ENCODE data around the gene CFL1.

The CFL1 gene

DNA sequence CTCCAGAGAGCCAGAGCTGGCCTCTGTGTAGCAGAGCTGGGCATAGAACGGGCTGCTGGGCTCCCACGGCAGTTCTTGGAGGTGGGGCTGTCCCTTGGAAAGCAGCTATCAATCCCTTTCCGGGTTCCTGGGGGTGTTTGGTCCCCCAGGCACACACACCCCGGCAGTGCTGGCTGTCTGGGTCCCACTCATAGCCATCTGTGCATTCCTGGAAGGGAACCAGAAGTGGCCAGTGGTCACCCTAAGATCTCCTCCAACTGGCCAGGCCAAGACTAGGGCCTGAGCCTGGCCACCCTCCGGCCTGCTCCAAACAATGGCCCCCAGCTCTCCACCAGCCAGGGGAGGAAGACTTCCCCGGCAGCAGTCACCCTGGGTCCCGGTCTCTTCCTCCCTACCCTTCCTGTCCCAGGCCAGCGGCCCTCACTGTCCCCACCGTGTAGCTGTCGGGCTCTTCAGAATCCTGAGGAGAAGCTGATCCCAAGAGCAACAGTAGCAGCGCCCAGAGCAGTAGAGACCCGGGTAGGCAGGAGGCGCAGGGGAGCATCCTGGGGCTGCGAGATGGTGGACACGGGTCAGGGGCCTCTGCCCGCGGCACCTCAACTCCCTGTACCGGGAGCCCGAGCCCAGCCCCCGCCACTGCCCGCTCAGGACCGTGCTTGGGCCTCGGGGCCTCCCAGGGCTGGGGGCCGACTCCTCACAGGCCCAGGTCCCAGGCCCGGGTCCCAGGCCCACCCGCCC lies 14.0 kb upstream of the CFL1 start:
- DNase-seq (ENCODE audit: low read depth in 2 of 2) = peak in 1 of 2 donors; percentile 51
- TF ChIP-seq, protein P1, sequence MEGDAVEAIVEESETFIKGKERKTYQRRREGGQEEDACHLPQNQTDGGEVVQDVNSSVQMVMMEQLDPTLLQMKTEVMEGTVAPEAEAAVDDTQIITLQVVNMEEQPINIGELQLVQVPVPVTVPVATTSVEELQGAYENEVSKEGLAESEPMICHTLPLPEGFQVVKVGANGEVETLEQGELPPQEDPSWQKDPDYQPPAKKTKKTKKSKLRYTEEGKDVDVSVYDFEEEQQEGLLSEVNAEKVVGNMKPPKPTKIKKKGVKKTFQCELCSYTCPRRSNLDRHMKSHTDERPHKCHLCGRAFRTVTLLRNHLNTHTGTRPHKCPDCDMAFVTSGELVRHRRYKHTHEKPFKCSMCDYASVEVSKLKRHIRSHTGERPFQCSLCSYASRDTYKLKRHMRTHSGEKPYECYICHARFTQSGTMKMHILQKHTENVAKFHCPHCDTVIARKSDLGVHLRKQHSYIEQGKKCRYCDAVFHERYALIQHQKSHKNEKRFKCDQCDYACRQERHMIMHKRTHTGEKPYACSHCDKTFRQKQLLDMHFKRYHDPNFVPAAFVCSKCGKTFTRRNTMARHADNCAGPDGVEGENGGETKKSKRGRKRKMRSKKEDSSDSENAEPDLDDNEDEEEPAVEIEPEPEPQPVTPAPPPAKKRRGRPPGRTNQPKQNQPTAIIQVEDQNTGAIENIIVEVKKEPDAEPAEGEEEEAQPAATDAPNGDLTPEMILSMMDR (IDR thresholded peaks at IDR 0.05; ENCODE audit: low read depth, low read length) = peak; percentile 34
- peak overlapping the region; percentile 61 to 65 for H3K4me3 ChIP-seq (replicated peaks in 1 of 2; ENCODE audit: low read depth in 2 of 2, low read length in 2 of 2)

DNA sequence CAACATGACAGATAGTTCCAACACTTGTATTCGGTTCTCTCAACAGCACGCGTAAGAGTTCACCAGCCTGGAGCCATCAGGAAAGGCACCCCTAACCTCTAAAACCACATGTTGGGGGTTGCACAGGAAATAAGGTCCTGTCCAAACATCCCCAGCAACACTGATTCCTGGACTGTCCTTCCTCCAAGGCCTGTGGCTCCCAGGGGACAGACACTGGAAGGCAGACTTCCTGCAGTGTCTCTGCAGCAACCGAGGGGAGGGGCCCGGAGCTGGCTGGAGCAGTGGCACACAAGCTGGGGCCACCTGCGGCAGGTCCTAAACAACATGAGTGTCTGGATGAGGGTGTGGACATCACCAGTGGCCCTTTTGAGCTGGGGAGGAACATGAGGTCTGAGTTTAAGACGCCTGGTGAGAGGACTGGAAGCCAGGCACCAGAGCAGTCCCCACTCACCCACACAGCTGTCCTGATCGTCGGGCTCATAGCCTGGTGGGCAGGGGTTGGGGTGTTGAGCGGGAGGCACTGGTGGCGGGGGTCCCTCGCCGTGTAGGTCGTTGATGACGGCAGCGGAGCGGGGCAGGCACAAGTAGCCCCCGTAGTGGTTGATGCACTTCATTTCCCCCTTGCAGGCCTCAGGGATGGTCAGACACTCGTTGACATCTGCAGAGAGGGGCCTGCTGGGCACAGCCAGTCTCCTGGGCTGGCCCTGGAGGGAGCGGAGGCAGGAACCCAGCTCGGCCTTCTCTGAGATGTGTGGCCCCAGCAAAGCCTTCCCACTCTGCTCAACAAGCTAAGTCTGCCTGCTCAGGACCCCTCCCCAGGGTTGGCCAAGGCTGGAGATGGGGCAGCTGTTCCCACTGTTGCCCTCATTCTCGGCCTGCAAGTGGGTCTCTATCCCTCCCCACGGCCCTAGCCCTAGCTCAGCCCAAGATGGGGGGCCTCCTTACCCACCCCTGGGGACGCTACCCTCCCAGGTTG lies 13.0 kb upstream of the CFL1 start:
- TF ChIP-seq, protein P1 (IDR thresholded peaks at IDR 0.05; ENCODE audit: low read depth, low read length) = no peak
- H3K4me3 ChIP-seq (replicated peaks in 1 of 2; ENCODE audit: low read depth in 2 of 2, low read length in 2 of 2) = peak overlapping the region; percentile 61 to 65
- DNase-seq (ENCODE audit: low read depth in 2 of 2) = no peak

DNA sequence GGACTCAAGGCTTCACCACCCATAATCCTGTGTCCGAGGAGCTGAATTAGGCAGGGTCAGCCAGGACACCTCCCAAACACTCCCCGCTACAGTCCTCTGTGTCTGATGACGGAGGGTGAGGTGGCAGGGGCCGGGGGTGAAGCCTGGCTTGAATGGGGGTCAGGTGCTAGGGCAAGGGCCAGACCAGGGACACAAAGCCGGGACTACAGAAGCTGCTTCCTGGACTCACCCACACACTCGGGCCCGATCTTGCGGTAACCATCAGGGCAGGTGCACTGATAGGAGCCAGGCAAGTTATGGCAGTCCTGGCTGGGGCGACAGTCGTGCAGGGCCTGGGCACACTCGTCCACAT lies 12.3 kb upstream of the CFL1 start:
- H3K4me3 ChIP-seq (replicated peaks in 1 of 2; ENCODE audit: low read depth in 2 of 2, low read length in 2 of 2) = peak overlapping the region in 1 of 2 donors; percentile 65
- TF ChIP-seq, protein P1 (IDR thresholded peaks at IDR 0.05; ENCODE audit: low read depth, low read length) = no peak
- no peak for DNase-seq (ENCODE audit: low read depth in 2 of 2)

DNA sequence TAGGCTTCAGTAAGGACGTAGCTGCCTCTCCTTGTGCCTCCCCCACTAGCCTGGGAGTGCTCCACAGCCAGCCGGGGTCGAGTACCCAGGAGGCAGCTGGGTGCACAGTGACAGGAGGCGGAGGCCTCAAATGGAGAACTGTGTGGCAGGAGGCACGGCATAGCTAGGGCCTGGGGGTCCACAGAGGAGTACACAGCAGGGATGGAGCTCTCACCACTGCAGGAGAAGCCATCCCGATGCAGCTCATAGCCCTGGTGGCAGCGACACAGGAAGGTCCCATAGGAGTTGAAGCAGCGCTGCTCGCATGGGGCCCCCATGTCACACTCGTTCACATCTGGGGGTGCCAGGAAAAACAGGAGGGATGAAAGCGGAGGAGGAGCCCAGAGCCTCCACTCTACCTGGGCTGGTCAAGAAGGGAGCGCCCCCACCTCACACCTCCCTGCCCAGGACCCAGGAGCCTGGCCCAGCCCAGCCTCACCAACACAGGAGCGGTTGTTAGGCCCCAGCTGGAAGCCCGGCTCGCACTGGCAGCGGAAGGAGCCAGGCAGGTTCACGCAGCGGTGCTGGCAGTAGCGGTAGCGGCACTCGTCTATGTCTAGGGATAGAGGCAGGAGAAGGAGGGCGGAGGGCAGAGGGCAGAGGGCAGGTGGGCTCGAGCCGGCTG lies 11.8 kb upstream of the CFL1 start:
- DNase-seq (ENCODE audit: low read depth in 2 of 2) = no peak
- TF ChIP-seq, protein P1 (IDR thresholded peaks at IDR 0.05; ENCODE audit: low read depth, low read length) = no peak
- no peak overlapping the region for H3K4me3 ChIP-seq (replicated peaks in 1 of 2; ENCODE audit: low read depth in 2 of 2, low read length in 2 of 2)

DNA sequence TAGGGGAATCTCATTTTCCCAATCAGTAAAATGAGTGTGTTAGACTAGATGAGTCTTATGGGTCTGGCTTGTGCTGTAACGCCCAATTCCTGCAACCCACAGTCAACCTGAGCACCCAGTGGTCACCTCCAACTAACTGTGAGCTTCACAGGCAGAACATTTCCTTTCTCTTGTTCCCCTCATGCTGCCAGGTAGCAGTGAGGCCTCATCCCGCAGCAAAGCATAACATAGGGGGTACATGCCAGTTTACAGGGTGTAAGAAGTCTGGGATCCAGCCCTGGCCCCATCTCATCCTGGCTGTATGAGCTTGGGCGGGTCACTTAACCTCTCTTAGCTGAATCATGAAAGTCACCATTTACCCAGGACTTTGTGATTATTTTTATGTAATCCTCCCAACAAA lies 10.9 kb upstream of the CFL1 start:
- H3K4me3 ChIP-seq (replicated peaks in 1 of 2; ENCODE audit: low read depth in 2 of 2, low read length in 2 of 2) = no peak overlapping the region
- TF ChIP-seq, protein P1 (IDR thresholded peaks at IDR 0.05; ENCODE audit: low read depth, low read length) = no peak
- DNase-seq (ENCODE audit: low read depth in 2 of 2) = no peak

DNA sequence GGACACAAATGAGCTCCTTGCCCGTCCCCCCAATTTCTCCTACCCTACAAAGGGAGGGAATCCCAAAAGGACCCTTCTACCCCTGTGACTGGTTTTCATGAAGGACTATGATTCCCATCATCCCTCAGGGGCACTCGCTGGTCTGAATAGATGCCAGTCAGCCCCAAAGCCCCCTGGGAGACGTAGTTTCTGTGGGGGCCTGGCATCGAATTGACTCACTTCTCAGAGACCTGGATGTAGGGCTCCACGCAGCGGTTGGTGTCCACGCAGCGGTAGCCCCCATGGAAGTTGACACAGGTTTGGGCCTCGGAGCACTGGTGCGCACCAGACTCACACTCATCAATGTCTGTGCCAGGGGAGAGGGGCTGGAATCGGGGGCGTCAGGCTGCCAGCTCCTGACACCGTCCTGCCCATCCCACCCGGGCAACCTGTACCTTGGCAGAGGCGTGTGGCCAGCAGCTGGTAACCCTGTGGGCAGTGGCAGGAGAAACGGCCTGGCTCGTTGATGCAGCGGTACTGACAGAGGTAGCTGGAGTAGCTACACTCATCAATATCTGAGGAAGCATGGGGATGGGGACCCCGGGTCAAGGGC lies 10.2 kb upstream of the CFL1 start:
- DNase-seq (ENCODE audit: low read depth in 2 of 2) = no peak
- H3K4me3 ChIP-seq (replicated peaks in 1 of 2; ENCODE audit: low read depth in 2 of 2, low read length in 2 of 2) = no peak overlapping the region
- TF ChIP-seq, protein P1 (IDR thresholded peaks at IDR 0.05; ENCODE audit: low read depth, low read length) = no peak

Data from cardiac fibroblast (primary cell).